ENCODE measurements around the gene RBSN.

- no peak for TF ChIP-seq POLR2A (IDR thresholded peaks at IDR 0.05)
- TF ChIP-seq, protein P1, sequence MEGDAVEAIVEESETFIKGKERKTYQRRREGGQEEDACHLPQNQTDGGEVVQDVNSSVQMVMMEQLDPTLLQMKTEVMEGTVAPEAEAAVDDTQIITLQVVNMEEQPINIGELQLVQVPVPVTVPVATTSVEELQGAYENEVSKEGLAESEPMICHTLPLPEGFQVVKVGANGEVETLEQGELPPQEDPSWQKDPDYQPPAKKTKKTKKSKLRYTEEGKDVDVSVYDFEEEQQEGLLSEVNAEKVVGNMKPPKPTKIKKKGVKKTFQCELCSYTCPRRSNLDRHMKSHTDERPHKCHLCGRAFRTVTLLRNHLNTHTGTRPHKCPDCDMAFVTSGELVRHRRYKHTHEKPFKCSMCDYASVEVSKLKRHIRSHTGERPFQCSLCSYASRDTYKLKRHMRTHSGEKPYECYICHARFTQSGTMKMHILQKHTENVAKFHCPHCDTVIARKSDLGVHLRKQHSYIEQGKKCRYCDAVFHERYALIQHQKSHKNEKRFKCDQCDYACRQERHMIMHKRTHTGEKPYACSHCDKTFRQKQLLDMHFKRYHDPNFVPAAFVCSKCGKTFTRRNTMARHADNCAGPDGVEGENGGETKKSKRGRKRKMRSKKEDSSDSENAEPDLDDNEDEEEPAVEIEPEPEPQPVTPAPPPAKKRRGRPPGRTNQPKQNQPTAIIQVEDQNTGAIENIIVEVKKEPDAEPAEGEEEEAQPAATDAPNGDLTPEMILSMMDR (IDR thresholded peaks at IDR 0.05): no peak
These were observed 19.9 kb downstream of the RBSN start for GRCh38 chr3:15079091-15079490.
